HFFc6 (cell line): ENCODE measurements around the gene NSA2. TPM values are rescaled to one million over a fixed set of nuclear protein-coding genes. Genes with fewer than 3 reads are reported as not detected.
"Not testable (repeated sequence)": the region's sequence is repeated elsewhere in the genome, so short reads cannot be mapped to it uniquely, and the experiment has no call there.

Experiments used
- DNase-seq: peaks from one replicate; pipeline ENCODE4 v3.0.0-alpha.2; 2018
- H3K27ac Mint-ChIP-seq: 2 replicates; pipeline ENCODE4 v1.8.0; 2020; ENCODE audit warnings: mild to moderate bottlenecking, mixed read lengths
- H3K27me3 Mint-ChIP-seq: 2 replicates; pipeline ENCODE4 v1.8.0; 2021; ENCODE audit warnings: mild to moderate bottlenecking, moderate library complexity, mixed read lengths; ENCODE audit not compliant: insufficient read depth
- H3K36me3 Mint-ChIP-seq: 2 replicates; pipeline ENCODE4 v1.8.0; 2021; ENCODE audit warnings: low read depth, mixed read lengths
- H3K4me1 Mint-ChIP-seq: 2 replicates; pipeline ENCODE4 v1.8.0; 2020; ENCODE audit warnings: low read depth, mixed read lengths
- H3K4me3 Mint-ChIP-seq: 2 replicates; pipeline ENCODE4 v1.8.0; 2020; ENCODE audit warnings: mild to moderate bottlenecking, moderate library complexity, mixed read lengths
- H3K9me3 Mint-ChIP-seq: 2 replicates; pipeline ENCODE4 v1.8.0; 2020; ENCODE audit warnings: mild to moderate bottlenecking, mixed read lengths
- total RNA-seq, 6 experiments: library from RNA; stranded (reverse); fragmentation: NEBNext Ultra II Directional; extraction: Animal tissue kit (Norgen Biotek cat#: 25700); gene quantifications; 2 replicates in 1 of 6; 3 replicates in 5 of 6; pipeline ENCODE4 v1.2.3, GENCODE V29; 2021
- TF ChIP-seq, protein P1 (sequence below): fragments of 200-600 bp; sonication (generic); IDR thresholded peaks from 2 replicates; pipeline ENCODE4 v1.5.0; 2021; ENCODE audit warnings: antibody characterized with exemption, mild to moderate bottlenecking

The NSA2 gene
- total RNA-seq, 6 experiments from 2014 or later = 74.4 to 118 (median 96.0) TPM

DNA sequence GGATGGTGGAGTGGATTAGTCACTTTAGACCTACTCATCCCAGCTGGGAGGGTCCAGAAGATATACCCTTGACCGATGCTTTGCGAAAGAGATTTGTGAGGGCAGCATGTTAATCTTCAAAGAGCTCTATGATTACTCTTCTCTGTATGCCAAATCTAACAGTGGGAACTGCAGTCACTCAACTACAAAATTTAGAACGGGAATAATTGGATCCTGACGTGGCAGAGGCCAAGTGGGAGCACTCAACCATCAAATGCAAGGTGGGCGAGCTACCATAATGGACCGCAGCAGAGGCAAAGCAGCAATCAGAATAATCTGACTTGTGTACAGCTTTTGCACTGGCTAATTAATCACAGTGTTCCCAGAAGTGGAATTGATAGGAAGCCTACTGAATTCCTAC is 20.4 kb downstream of the NSA2 start:
- TF ChIP-seq, protein P1, sequence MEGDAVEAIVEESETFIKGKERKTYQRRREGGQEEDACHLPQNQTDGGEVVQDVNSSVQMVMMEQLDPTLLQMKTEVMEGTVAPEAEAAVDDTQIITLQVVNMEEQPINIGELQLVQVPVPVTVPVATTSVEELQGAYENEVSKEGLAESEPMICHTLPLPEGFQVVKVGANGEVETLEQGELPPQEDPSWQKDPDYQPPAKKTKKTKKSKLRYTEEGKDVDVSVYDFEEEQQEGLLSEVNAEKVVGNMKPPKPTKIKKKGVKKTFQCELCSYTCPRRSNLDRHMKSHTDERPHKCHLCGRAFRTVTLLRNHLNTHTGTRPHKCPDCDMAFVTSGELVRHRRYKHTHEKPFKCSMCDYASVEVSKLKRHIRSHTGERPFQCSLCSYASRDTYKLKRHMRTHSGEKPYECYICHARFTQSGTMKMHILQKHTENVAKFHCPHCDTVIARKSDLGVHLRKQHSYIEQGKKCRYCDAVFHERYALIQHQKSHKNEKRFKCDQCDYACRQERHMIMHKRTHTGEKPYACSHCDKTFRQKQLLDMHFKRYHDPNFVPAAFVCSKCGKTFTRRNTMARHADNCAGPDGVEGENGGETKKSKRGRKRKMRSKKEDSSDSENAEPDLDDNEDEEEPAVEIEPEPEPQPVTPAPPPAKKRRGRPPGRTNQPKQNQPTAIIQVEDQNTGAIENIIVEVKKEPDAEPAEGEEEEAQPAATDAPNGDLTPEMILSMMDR = no peak
- no peak overlapping the region for H3K4me3 Mint-ChIP-seq
- no peak overlapping the region for H3K27ac Mint-ChIP-seq
- no peak for DNase-seq
- H3K27me3 Mint-ChIP-seq = peaks cover 4% of the 10 kb centered on the region; the same call in 1 of the 2 replicates
- H3K4me1 Mint-ChIP-seq = no peaks in the 10 kb centered on the region
- peaks cover 9% of the 10 kb centered on the region for H3K9me3 Mint-ChIP-seq
- H3K36me3 Mint-ChIP-seq = peaks cover 8% of the 10 kb centered on the region; the same call in 1 of the 2 replicates

DNA sequence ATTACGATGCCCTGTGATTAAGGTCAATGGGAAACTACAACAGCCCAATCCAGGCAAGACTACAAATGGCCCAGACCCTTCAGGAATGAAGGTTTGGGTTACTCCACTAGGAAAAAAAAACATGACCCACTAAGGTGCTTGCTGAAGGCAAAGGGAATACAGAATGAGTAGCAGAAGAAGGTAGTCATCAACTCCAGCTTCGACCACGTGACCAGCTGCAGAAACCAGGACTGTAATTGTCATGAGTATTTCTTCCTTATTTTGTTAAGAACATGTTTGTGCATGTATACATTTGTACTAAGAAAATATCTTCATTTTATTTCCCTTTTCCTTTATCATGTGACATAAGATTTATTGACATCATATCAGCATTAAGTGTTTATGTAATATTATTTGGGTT is 24.6 kb downstream of the NSA2 start:
- H3K4me3 Mint-ChIP-seq, H3K27ac Mint-ChIP-seq, H3K36me3 Mint-ChIP-seq, H3K4me1 Mint-ChIP-seq, DNase-seq, H3K9me3 Mint-ChIP-seq, H3K27me3 Mint-ChIP-seq: not testable (repeated sequence)

DNA sequence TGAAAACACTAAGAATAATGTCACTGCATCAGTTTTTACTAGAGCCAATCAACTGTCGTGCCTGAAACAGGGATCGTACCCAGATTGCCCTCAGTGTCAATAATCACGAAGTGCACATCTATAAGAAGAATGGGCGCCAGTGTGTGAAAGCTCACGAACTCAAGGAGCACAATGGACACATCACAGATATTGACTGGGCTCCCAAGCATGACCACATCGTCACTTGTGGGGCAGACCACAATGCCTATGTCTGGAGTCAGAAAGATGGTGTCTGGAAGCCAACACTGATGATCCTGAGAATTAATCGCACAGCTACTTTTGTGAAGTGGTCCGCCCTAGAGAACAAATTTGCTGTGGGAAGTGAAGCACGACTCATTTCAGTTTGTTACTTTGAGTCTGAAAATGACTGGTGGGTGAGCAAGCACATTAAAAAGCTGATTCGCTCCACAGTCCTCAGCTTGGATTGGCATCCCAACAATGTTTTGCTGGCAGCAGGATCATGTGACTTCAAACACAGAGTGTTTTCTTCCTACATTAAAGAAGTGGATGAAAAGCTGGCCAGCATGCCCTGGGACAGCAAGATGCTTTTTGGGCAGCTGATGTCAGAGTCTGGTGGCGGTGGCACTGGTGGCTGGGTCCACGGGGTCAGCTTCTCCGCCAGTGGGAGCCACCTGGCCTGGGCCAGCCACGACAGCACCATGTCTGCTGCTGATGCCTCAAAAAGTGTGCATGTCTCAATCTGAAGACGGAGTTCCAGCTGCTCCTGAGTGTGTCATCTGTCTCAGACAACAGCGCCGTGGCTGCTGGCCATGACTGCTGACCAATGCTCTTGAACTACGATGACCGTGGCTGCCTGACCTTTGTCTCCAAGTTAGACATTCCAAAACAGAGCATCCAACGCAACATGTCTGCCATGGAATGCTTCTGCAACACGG is 32.2 kb downstream of the NSA2 start:
- Mint-ChIP-seq H3K4me3 (no peak overlapping the region; the same call in 1 of the 2 replicates), H3K27ac (no peak overlapping the region), H3K9me3 (no peaks in the 10 kb centered on the region), H3K4me1 (peaks cover 5% of the 10 kb centered on the region; the same call in 1 of the 2 replicates), H3K36me3 (no peaks in the 10 kb centered on the region), H3K27me3 (peaks cover 3% of the 10 kb centered on the region)
- peak; percentile 3 for DNase-seq
- TF ChIP-seq, protein P1 = no peak

DNA sequence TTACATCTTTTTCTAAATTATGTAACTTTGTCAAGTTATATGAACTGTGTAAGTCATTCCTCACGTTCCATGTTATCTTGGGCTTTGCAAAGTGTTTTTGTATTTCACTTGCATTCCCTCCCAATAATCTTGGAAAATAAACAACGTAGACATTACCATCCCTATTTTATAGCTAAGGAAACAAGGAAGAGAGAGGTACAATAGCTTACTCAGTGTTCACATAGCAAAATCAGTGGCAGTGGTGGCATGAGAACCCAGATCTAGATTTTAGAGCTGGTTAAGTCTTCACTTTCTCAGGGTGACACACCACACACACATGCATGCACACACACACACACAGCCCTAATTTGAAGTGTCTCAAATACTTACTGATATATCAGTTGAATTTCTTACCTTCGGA is 34.1 kb downstream of the NSA2 start:
- Mint-ChIP-seq H3K4me3 (no peak overlapping the region), H3K4me1 (peaks cover 5% of the 10 kb centered on the region; the same call in 1 of the 2 replicates), H3K27ac (no peak overlapping the region), H3K36me3 (no peaks in the 10 kb centered on the region), H3K9me3 (no peaks in the 10 kb centered on the region), H3K27me3 (peaks cover 3% of the 10 kb centered on the region)
- no peak for DNase-seq
- TF ChIP-seq, protein P1 = no peak

DNA sequence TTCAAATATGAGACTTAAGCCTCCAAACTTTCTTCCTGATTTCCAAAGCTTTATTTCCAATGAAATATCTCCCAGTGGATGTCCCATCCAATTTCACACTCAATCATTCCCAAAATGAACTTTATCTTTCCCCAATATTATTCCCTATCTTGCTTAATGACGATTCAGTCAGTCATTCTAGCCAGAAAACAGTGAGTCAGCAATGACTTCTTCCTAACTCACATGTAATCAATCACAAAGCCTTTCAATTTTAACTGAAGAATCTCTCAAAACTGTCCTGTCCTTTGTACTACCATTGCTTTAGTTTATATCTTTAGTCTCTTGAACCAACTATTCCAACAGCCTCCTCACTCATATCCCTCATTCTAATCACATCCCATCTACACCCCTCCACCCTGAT is 34.9 kb downstream of the NSA2 start:
- no peak for DNase-seq
- no peaks in the 10 kb centered on the region for H3K9me3 Mint-ChIP-seq
- no peaks in the 10 kb centered on the region for H3K36me3 Mint-ChIP-seq
- peaks cover 3% of the 10 kb centered on the region for H3K27me3 Mint-ChIP-seq
- TF ChIP-seq, protein P1 = no peak
- H3K27ac Mint-ChIP-seq = no peak overlapping the region
- no peak overlapping the region for H3K4me3 Mint-ChIP-seq
- H3K4me1 Mint-ChIP-seq = peaks cover 5% of the 10 kb centered on the region; the same call in 1 of the 2 replicates

DNA sequence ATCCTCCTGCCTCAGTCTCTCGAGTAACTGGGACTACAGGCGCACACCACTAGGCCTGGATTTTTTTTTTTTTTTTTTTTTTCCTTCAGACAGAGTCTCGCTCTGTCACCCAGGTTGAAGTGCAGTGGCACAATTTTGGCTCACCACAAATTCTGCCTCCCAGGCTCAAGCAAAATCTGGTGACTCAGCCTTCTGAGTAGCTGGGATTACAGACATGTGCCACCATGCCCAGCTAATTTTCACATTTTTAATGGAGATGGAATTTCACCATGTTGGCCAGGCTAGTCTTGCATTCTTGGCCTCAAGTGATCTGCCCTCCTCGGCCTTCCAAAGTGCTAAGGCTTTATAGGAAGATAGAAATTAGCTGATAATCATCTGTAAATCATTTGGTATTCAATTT is 43.9 kb downstream of the NSA2 start:
- H3K27ac Mint-ChIP-seq = no peak overlapping the region
- H3K9me3 Mint-ChIP-seq = no peaks in the 10 kb centered on the region
- no peak overlapping the region for H3K4me3 Mint-ChIP-seq
- TF ChIP-seq, protein P1 = no peak
- no peaks in the 10 kb centered on the region for H3K4me1 Mint-ChIP-seq
- DNase-seq = no peak
- H3K36me3 Mint-ChIP-seq = no peaks in the 10 kb centered on the region
- peaks cover 15% of the 10 kb centered on the region for H3K27me3 Mint-ChIP-seq
